SK-N-SH (cell line): ENCODE data around the gene GPATCH11. TPM values are rescaled to one million over a fixed set of nuclear protein-coding genes. Genes with fewer than 3 reads are reported as not detected.

Experiments
- CTCF ChIA-PET: fragments of 300-600, 350-600 bp; formaldehyde crosslinking; extraction: SDS; loops from one replicate; lab custom pipeline; 2021; lab: Yijun Ruan, JAX
- POLR2A ChIA-PET: fragments of 350-600 bp; sonication (Branson Sonifier 250); formaldehyde crosslinking; extraction: SDS; loops from one replicate; lab custom pipeline; 2020; ENCODE audit warnings: antibody characterized with exemption, inconsistent platforms; lab: Yijun Ruan, JAX
- DNase-seq: peaks from one replicate; pipeline ENCODE4 v3.0.0; 2012
- H2AFZ ChIP-seq: fragments of 200-600 bp; sonication (generic); 2 replicates; pipeline ENCODE4 v1.8.1; 2016; ENCODE audit warnings: antibody characterized with exemption, mild to moderate bottlenecking, low read depth
- H3F3A ChIP-seq: fragments of 200-600 bp; sonication (generic); replicated peaks from 2 replicates; pipeline ENCODE3; 2016; ENCODE audit warnings: antibody characterized with exemption, mild to moderate bottlenecking; ENCODE audit not compliant: insufficient read depth
- H3K27ac ChIP-seq, 2 experiments: fragments of 200-500 bp in 1 of 2; fragments of 200-600 bp in 1 of 2; sonication (Bioruptor generic) in 1 of 2; sonication (generic), shearing (Covaris generic) in 1 of 2; 2 replicates each; pipeline versions ENCODE4 v1.5.1 to v1.6.1; 2014 to 2016; ENCODE audit warnings: low read depth in 2 of 2, inconsistent platforms in 1 of 2, low read length in 1 of 2, mild to moderate bottlenecking in 1 of 2, mixed read lengths in 1 of 2
- H3K27me3 ChIP-seq: fragments of 200-600 bp; sonication (generic), shearing (Covaris generic); 2 replicates; pipeline ENCODE4 v1.6.1; 2016; ENCODE audit warnings: mixed run types; ENCODE audit not compliant: insufficient read depth
- H3K36me3 ChIP-seq, 2 experiments: fragments of 200-500 bp in 1 of 2; fragments of 200-600 bp in 1 of 2; sonication (Bioruptor generic) in 1 of 2; sonication (generic) in 1 of 2; replicated peaks in 1 of 2; 2 replicates each; pipeline versions ENCODE3 to v1.5.1; 2014 to 2016; ENCODE audit warnings: low read length in 1 of 2, mild to moderate bottlenecking in 1 of 2; ENCODE audit not compliant: insufficient read depth in 2 of 2, control insufficient read depth in 1 of 2
- H3K4me1 ChIP-seq, 2 experiments: fragments of 200-500 bp in 1 of 2; fragments of 200-600 bp in 1 of 2; sonication (Bioruptor generic) in 1 of 2; sonication (generic), shearing (Covaris generic) in 1 of 2; 2 replicates each; pipeline versions ENCODE4 v1.5.1 to v1.6.1; 2014 to 2016; ENCODE audit warnings: low read depth in 1 of 2, low read length in 1 of 2, mixed run types in 1 of 2; ENCODE audit not compliant: insufficient read depth in 2 of 2, control insufficient read depth in 1 of 2
- H3K4me2 ChIP-seq: fragments of 200-600 bp; sonication (generic), shearing (Covaris generic); 2 replicates; pipeline ENCODE4 v1.6.1; 2017; ENCODE audit warnings: mixed run types
- H3K4me3 ChIP-seq, 2 experiments: fragments of 200-500 bp in 1 of 2; fragments of 200-600 bp in 1 of 2; sonication (Bioruptor generic) in 1 of 2; sonication (generic), shearing (Covaris generic) in 1 of 2; 2 replicates each; pipeline versions ENCODE4 v1.5.1 to v1.8.1; 2014 to 2016; ENCODE audit warnings: low read depth in 2 of 2, inconsistent platforms in 1 of 2, low read length in 1 of 2, mild to moderate bottlenecking in 1 of 2, mixed read lengths in 1 of 2, moderate library complexity in 1 of 2
- H3K79me2 ChIP-seq: fragments of 200-600 bp; sonication (generic); 2 replicates; pipeline ENCODE4 v1.8.1; 2017; ENCODE audit warnings: mild to moderate bottlenecking; ENCODE audit not compliant: insufficient read depth
- H3K9ac ChIP-seq: fragments of 200-600 bp; sonication (generic); 2 replicates; pipeline ENCODE4 v1.6.1; 2017; ENCODE audit warnings: mixed run types
- H3K9me2 ChIP-seq: fragments of 200-600 bp; sonication (generic); 2 replicates; pipeline ENCODE4 v1.6.1; 2017; ENCODE audit warnings: mixed run types
- H3K9me3 ChIP-seq: fragments of 200-600 bp; sonication (generic); 2 replicates; pipeline ENCODE4 v1.6.1; 2017; ENCODE audit warnings: mixed run types, mild to moderate bottlenecking, moderate library complexity
- H4K20me1 ChIP-seq: fragments of 200-600 bp; sonication (generic); 2 replicates; pipeline ENCODE4 v1.6.1; 2017; ENCODE audit warnings: mild to moderate bottlenecking, mixed run types; ENCODE audit not compliant: insufficient read depth
- FOXJ3 ChIP-seq: sonication (generic); formaldehyde crosslinking; IDR thresholded peaks from 2 replicates; pipeline ENCODE4 v1.5.1; 2020; ENCODE audit warnings: mild to moderate bottlenecking, missing genetic modification reagents
- GABPA ChIP-seq: IDR thresholded peaks from 2 replicates; pipeline ENCODE4 v1.4.0; 2012; ENCODE audit warnings: low read depth, mild to moderate bottlenecking
- JUND ChIP-seq: IDR thresholded peaks from 2 replicates; pipeline ENCODE4 v1.4.0; 2012
- MEF2A ChIP-seq: IDR thresholded peaks from 2 replicates; pipeline ENCODE4 v1.4.0; 2012; ENCODE audit warnings: low read depth, borderline replicate concordance
- MXI1 ChIP-seq: IDR thresholded peaks from 2 replicates; pipeline ENCODE4 v1.6.1; 2012; ENCODE audit warnings: mild to moderate bottlenecking, low read depth, low read length, improper control_type of control experiment
- NFIC ChIP-seq: IDR thresholded peaks from 2 replicates; pipeline ENCODE4 v1.4.0; 2012; ENCODE audit warnings: borderline replicate concordance
- POLR2AphosphoS5 ChIP-seq: IDR thresholded peaks from 2 replicates; pipeline ENCODE4 v1.6.1; 2012; ENCODE audit warnings: low read depth, low read length
- RFX5 ChIP-seq: IDR thresholded peaks from 2 replicates; pipeline ENCODE4 v1.6.1; 2012; ENCODE audit warnings: mild to moderate bottlenecking, improper control_type of control experiment, low read length
- SIN3A ChIP-seq: IDR thresholded peaks from 2 replicates; pipeline ENCODE4 v1.6.1; 2012; ENCODE audit warnings: low read depth, mild to moderate bottlenecking, low read length, moderate library complexity, borderline replicate concordance
- TCF12 ChIP-seq: IDR thresholded peaks from 2 replicates; pipeline ENCODE4 v1.4.0; 2012
- TEAD4 ChIP-seq: IDR thresholded peaks from 2 replicates; pipeline ENCODE4 v1.4.0; 2012; ENCODE audit warnings: mild to moderate bottlenecking, borderline replicate concordance; ENCODE audit not compliant: insufficient read depth
- WGBS: methylation state at CpG from one replicate; pipeline ENCODE4 v1.1.6; 2017; ENCODE audit warnings: low lambda C conversion rate; 5-methylcytosine and 5-hydroxymethylcytosine counted together
- polyA plus RNA-seq, 3 experiments: library from polyadenylated mRNA; depleted of rRNA; stranded (reverse); fragments of >200 nt; gene quantifications; 2 replicates each; pipeline ENCODE4 v1.2.3, GENCODE V29; 2012
- TF ChIP-seq, protein P1 (sequence below): IDR thresholded peaks from 2 replicates; pipeline ENCODE4 v1.4.0; 2012; ENCODE audit warnings: low read depth, borderline replicate concordance
- TF ChIP-seq, protein P2 (sequence below): IDR thresholded peaks from 2 replicates; pipeline ENCODE4 v1.6.1; 2012; ENCODE audit warnings: mild to moderate bottlenecking, low read depth, low read length, moderate library complexity
- TF ChIP-seq, protein P3 (sequence below): fragments of 150-350 bp; IDR thresholded peaks from 2 replicates; pipeline ENCODE4 v1.6.1; 2016; ENCODE audit warnings: mild to moderate bottlenecking, low read depth, low read length
- TF ChIP-seq, protein P4 (sequence below): fragments of 150-350 bp; IDR thresholded peaks from 2 replicates; pipeline ENCODE4 v1.6.1; 2017; ENCODE audit warnings: antibody characterized with exemption, low read length, low read depth, borderline replicate concordance
- TF ChIP-seq, protein P5 (sequence below): IDR thresholded peaks from 2 replicates; pipeline ENCODE4 v1.4.0; 2012; ENCODE audit warnings: low read depth
- TF ChIP-seq, protein P6 (sequence below): IDR thresholded peaks from 2 replicates; pipeline ENCODE4; 2012

GPATCH11 gene
- polyA plus RNA-seq, 1 of the 3 experiments (the other 2 are of a cell fraction) = 2.9 TPM

DNA sequence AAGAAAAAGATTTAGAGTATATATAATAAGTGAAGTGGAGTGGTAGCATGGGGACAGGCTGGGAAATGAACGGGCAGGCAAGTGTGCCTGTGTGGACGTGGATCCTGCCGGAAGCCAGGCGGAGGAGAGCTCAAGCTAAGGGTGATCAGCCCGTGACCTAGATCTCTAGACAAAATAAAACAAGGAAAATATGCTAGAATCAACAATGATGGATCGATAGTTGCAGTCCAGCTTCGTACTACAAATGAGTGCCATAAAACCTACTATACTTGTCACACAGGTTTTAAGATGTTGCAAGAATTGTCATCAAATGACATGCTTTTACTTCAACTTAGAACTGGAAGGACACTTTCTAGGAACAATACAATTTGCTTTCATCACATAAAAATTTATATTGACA, 64.0 kb downstream of the GPATCH11 start:
- no peaks in the 10 kb centered on the region for H3K27me3 ChIP-seq
- TF ChIP-seq RFX5 (no peak), FOXJ3 (CRISPR knock-in tag) (no peak), JUND (no peak), POLR2AphosphoS5 (no peak), SIN3A (no peak), MXI1 (no peak), TCF12 (no peak), GABPA (no peak), TEAD4 (no peak), MEF2A (no peak), NFIC (no peak)
- TF ChIP-seq, protein P1, sequence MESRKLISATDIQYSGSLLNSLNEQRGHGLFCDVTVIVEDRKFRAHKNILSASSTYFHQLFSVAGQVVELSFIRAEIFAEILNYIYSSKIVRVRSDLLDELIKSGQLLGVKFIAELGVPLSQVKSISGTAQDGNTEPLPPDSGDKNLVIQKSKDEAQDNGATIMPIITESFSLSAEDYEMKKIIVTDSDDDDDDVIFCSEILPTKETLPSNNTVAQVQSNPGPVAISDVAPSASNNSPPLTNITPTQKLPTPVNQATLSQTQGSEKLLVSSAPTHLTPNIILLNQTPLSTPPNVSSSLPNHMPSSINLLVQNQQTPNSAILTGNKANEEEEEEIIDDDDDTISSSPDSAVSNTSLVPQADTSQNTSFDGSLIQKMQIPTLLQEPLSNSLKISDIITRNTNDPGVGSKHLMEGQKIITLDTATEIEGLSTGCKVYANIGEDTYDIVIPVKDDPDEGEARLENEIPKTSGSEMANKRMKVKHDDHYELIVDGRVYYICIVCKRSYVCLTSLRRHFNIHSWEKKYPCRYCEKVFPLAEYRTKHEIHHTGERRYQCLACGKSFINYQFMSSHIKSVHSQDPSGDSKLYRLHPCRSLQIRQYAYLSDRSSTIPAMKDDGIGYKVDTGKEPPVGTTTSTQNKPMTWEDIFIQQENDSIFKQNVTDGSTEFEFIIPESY = no peak
- TF ChIP-seq, protein P2, sequence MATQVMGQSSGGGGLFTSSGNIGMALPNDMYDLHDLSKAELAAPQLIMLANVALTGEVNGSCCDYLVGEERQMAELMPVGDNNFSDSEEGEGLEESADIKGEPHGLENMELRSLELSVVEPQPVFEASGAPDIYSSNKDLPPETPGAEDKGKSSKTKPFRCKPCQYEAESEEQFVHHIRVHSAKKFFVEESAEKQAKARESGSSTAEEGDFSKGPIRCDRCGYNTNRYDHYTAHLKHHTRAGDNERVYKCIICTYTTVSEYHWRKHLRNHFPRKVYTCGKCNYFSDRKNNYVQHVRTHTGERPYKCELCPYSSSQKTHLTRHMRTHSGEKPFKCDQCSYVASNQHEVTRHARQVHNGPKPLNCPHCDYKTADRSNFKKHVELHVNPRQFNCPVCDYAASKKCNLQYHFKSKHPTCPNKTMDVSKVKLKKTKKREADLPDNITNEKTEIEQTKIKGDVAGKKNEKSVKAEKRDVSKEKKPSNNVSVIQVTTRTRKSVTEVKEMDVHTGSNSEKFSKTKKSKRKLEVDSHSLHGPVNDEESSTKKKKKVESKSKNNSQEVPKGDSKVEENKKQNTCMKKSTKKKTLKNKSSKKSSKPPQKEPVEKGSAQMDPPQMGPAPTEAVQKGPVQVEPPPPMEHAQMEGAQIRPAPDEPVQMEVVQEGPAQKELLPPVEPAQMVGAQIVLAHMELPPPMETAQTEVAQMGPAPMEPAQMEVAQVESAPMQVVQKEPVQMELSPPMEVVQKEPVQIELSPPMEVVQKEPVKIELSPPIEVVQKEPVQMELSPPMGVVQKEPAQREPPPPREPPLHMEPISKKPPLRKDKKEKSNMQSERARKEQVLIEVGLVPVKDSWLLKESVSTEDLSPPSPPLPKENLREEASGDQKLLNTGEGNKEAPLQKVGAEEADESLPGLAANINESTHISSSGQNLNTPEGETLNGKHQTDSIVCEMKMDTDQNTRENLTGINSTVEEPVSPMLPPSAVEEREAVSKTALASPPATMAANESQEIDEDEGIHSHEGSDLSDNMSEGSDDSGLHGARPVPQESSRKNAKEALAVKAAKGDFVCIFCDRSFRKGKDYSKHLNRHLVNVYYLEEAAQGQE = no peak
- TF ChIP-seq, protein P3, sequence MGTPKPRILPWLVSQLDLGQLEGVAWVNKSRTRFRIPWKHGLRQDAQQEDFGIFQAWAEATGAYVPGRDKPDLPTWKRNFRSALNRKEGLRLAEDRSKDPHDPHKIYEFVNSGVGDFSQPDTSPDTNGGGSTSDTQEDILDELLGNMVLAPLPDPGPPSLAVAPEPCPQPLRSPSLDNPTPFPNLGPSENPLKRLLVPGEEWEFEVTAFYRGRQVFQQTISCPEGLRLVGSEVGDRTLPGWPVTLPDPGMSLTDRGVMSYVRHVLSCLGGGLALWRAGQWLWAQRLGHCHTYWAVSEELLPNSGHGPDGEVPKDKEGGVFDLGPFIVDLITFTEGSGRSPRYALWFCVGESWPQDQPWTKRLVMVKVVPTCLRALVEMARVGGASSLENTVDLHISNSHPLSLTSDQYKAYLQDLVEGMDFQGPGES = no peak
- TF ChIP-seq, protein P4, sequence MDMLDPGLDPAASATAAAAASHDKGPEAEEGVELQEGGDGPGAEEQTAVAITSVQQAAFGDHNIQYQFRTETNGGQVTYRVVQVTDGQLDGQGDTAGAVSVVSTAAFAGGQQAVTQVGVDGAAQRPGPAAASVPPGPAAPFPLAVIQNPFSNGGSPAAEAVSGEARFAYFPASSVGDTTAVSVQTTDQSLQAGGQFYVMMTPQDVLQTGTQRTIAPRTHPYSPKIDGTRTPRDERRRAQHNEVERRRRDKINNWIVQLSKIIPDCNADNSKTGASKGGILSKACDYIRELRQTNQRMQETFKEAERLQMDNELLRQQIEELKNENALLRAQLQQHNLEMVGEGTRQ = no peak
- TF ChIP-seq, protein P5, sequence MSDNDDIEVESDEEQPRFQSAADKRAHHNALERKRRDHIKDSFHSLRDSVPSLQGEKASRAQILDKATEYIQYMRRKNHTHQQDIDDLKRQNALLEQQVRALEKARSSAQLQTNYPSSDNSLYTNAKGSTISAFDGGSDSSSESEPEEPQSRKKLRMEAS = no peak
- TF ChIP-seq, protein P6, sequence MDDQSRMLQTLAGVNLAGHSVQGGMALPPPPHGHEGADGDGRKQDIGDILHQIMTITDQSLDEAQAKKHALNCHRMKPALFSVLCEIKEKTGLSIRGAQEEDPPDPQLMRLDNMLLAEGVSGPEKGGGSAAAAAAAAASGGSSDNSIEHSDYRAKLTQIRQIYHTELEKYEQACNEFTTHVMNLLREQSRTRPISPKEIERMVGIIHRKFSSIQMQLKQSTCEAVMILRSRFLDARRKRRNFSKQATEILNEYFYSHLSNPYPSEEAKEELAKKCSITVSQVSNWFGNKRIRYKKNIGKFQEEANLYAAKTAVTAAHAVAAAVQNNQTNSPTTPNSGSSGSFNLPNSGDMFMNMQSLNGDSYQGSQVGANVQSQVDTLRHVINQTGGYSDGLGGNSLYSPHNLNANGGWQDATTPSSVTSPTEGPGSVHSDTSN = no peak
- no peaks in the 10 kb centered on the region for H3K9me2 ChIP-seq
- no peak overlapping the region for H3K9ac ChIP-seq
- H3K9me3 ChIP-seq = no peaks in the 10 kb centered on the region
- POLR2A ChIA-PET = no interaction called here
- no peaks in the 10 kb centered on the region; the same call in 1 of the 2 replicates for H4K20me1 ChIP-seq
- no peak overlapping the region for H3K27ac ChIP-seq
- peaks cover 50% of the 10 kb centered on the region for H3K79me2 ChIP-seq
- no peak overlapping the region for H3K4me3 ChIP-seq
- no peaks in the 10 kb centered on the region for H3F3A ChIP-seq
- CTCF ChIA-PET = no interaction called here
- no peak for DNase-seq
- peaks cover 38 to 42% of the 10 kb centered on the region in 2 experiments for H3K36me3 ChIP-seq
- 97% methylated on average over 7 of the region's 7 CpGs for WGBS
- H3K4me2 ChIP-seq = no peak overlapping the region
- H2AFZ ChIP-seq = no peak overlapping the region
- H3K4me1 ChIP-seq = 0 out of 4 replicates have a peak, but pooled peaks cover 0 to 5% of the 10 kb centered on the region in 2 experiments
